Activated CD4-positive, alpha-beta memory T cell treated with anti-CD3 and anti-CD28 coated beads for 36 hours (primary cell): ENCODE results near the gene C1orf94. TPM values are rescaled to one million over a fixed set of nuclear protein-coding genes. Genes with fewer than 3 reads are reported as not detected.

Experiments used
- CTCF ChIA-PET: fragments of 350-600 bp; sonication (Branson Sonifier 250); formaldehyde crosslinking; loops from one replicate; lab custom pipeline; 2021; ENCODE audit warnings: antibody characterized with exemption, inconsistent platforms; lab: Charles Lee
- POLR2A ChIA-PET: fragments of 350-600 bp; sonication (Branson Sonifier 250); formaldehyde crosslinking; loops from one replicate; lab custom pipeline; 2021; ENCODE audit warnings: antibody characterized with exemption; lab: Charles Lee
- DNase-seq: peaks from one replicate; pipeline ENCODE4 v3.0.0-alpha.2; 2020
- H3K27ac Mint-ChIP-seq: one replicate; pipeline ENCODE4 v1.8.0; 2021; ENCODE audit warnings: mixed read lengths
- H3K27me3 Mint-ChIP-seq: one replicate; pipeline ENCODE4 v1.8.0; 2021; ENCODE audit warnings: mixed read lengths
- H3K36me3 Mint-ChIP-seq: one replicate; pipeline ENCODE4 v1.8.0; 2021; ENCODE audit warnings: mixed read lengths
- H3K4me1 Mint-ChIP-seq: one replicate; pipeline ENCODE4 v1.8.0; 2021; ENCODE audit warnings: low read depth, mixed read lengths
- H3K4me3 Mint-ChIP-seq: one replicate; pipeline ENCODE4 v1.8.0; 2021; ENCODE audit warnings: mild to moderate bottlenecking, mixed read lengths
- H3K9me3 Mint-ChIP-seq: one replicate; pipeline ENCODE4 v1.8.0; 2021; ENCODE audit warnings: mixed read lengths
- intact Hi-C: fragments of 100-400 bp; cut with micrococcal nuclease; formaldehyde crosslinking; loops from one replicate; pipeline ENCODE4 v1.15.1; 2023
- total RNA-seq, 2 experiments: library from RNA; stranded (reverse); gene quantifications; one replicate each; pipeline ENCODE4 v1.2.3, GENCODE V29; 2021

The C1orf94 gene, protein sequence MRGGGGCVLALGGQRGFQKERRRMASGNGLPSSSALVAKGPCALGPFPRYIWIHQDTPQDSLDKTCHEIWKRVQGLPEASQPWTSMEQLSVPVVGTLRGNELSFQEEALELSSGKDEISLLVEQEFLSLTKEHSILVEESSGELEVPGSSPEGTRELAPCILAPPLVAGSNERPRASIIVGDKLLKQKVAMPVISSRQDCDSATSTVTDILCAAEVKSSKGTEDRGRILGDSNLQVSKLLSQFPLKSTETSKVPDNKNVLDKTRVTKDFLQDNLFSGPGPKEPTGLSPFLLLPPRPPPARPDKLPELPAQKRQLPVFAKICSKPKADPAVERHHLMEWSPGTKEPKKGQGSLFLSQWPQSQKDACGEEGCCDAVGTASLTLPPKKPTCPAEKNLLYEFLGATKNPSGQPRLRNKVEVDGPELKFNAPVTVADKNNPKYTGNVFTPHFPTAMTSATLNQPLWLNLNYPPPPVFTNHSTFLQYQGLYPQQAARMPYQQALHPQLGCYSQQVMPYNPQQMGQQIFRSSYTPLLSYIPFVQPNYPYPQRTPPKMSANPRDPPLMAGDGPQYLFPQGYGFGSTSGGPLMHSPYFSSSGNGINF
- total RNA-seq: not detected

DNA sequence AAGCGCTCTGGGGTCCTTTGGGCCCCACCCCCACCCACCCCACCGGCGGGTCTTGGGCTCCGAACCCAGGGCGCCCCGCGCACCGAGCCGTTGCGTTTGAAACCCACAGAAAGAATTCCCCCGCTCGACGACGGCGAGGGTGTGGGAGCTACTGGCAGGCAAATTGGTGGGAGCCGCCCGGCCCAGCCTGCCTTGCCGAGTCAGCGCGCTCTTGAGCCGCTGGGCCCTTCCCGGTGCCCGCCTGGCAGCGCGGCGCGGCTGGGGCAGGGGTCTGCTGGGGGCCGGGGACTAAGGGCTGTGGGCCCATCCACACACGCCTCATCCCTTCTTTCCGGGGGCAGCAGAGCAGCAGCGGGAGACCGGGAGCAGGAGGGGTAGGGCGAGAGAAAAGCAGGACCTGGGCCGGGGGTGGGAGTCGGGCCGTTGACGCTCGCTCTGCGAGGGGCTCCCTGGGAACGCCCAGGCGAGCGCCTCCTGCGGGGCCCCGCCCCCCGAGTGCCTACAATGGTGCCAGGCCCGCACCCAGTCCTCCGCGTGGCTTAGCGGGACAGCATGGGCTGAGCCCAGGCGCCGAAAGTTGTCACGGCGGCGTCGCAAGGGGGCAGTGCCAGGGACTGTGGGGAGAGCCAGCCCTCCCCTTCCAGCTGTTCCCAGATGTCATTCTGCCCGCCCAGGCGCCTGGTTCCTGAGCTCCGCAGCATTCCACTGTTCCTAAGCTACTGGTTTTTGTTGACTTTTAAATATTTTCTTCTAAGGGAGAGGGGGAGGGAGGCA is at the start of gene C1orf94:
C1orf94 (plus strand) TSS at position 78 of the 774 bp plus-strand sequence. CDS start 883 bp downstream, outside the sequence.
- peaks cover 2% of the 10 kb centered on the region for H3K36me3 Mint-ChIP-seq
- no peaks in the 10 kb centered on the region for H3K9me3 Mint-ChIP-seq
- H3K4me1 Mint-ChIP-seq: no peaks in the 10 kb centered on the region
- no peak for DNase-seq
- H3K27ac Mint-ChIP-seq: no peak within 1 kb of the TSS
- H3K27me3 Mint-ChIP-seq: peaks cover 37% of the 10 kb centered on the region
- CTCF ChIA-PET: no interaction called here
- H3K4me3 Mint-ChIP-seq: no peak within 1 kb of the TSS
- intact Hi-C loops: no loop called here
- POLR2A ChIA-PET: no interaction called here

DNA sequence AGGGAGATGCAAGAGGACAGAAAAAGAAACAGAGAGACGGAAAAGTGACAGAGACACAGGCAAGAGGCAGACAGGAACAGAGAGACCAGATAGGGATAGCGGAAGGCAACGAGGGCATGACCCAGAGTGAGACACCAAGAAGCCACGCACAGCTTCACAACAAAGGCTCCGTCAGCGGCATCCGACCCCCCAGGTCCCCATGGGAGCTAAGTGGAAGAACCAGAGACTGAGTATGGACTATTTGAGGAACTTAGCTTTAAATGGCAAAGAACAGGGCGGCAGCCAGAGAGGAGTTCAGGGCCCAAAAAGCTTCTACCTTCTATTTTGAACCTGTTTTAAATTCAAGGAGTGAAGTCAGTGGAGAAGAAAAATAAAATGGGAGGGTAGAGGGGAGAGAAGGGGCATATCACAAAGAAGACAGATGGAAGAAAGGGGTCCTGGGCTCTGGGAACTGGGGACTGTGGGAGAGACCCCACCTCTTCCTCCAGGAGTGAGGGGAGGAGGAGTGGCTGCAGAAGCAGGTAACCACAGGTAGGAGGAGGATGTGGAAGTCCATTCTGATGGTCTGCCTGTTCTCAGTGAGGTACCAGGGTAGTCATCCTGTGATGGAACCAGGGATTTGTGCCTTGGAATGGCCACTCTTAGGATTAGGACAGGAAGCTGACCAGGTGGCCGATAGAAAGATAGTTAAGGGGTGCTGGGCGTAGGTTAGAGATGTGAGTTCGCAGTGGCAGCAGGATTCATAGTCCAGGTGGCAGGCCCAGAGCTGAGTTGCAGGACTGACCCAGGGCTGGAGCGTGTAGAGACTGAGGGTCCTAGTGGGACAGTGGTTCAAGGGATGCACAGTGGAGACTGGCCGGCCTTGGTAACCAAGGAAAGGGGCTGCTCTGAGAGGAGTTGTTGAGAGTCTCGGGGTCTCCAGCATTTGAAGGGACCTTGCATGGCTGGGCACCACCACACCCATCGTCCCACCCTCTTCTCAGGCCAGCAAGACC is 49.4 kb upstream of the C1orf94 start:
- Mint-ChIP-seq H3K36me3 (no peaks in the 10 kb centered on the region), H3K4me3 (no peak overlapping the region), H3K9me3 (no peaks in the 10 kb centered on the region), H3K27me3 (peaks cover 9% of the 10 kb centered on the region), H3K4me1 (no peaks in the 10 kb centered on the region), H3K27ac (no peak overlapping the region)
- ChIA-PET POLR2A (no interaction called here), CTCF (no interaction called here)
- intact Hi-C loops: no loop called here
- no peak for DNase-seq

DNA sequence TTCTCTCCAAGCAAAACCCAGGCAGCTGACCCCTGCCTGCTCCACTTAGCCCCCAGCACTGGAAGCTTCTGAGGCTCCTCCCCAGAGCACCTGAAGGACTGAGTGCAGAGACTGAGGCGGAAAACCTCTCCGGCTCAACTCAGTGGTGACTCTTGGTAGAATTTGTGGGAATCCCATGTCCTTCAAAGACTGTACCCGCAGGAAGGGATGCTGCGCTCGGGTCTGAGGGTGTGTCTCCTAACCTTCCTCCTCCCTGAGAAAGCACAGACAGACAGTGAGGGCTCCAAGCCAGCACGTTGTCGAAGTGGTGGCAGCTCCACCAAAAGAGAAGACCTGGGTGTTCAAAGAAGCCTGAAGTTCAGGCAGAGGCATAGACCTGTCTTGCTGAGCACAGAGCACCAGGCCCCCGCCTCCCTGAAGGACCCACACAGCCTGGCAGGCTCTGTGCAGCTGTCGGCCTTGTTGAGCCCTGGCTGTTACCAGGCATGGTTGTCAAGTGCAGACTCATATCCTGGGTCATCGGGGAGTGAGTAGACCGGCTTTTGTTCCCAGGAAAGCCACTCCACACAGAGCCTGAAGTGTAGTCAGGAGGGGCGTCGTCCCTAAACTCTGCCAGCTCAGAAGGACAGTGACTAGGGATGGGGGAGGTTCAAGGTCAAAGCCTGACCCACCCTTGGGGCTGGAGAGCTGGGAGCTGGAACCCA is 48.4 kb upstream of the C1orf94 start:
- POLR2A ChIA-PET: no interaction called here
- Mint-ChIP-seq H3K36me3 (no peaks in the 10 kb centered on the region), H3K9me3 (no peaks in the 10 kb centered on the region), H3K27me3 (peaks cover 9% of the 10 kb centered on the region), H3K27ac (no peak overlapping the region), H3K4me1 (no peaks in the 10 kb centered on the region), H3K4me3 (no peak overlapping the region)
- intact Hi-C loops: no loop called here
- no peak for DNase-seq
- CTCF ChIA-PET: no interaction called here

DNA sequence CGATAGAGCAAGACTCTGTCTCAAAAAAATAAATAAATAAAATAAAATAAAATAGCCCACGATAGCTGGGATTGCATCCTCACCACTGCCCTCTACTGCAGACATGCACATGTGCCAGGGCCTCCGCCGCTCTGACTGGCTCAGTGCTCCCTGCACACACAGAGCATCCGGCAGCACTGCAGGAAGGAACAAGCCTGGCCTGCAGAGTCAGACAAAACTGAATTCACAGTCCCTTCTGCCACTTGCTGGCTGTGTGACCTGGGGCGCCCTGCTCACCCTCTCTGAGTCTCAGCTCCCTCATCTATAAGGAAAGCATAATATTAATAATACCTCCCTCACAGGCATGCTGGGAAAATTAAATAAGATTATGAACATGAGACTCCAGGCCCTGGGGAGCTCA is 47.1 kb upstream of the C1orf94 start:
- no peaks in the 10 kb centered on the region for H3K4me1 Mint-ChIP-seq
- H3K9me3 Mint-ChIP-seq: no peaks in the 10 kb centered on the region
- CTCF ChIA-PET: no interaction called here
- DNase-seq: no peak
- intact Hi-C loops: no loop called here
- H3K36me3 Mint-ChIP-seq: no peaks in the 10 kb centered on the region
- POLR2A ChIA-PET: no interaction called here
- H3K27me3 Mint-ChIP-seq: peaks cover 9% of the 10 kb centered on the region
- no peak overlapping the region for H3K4me3 Mint-ChIP-seq
- no peak overlapping the region for H3K27ac Mint-ChIP-seq

DNA sequence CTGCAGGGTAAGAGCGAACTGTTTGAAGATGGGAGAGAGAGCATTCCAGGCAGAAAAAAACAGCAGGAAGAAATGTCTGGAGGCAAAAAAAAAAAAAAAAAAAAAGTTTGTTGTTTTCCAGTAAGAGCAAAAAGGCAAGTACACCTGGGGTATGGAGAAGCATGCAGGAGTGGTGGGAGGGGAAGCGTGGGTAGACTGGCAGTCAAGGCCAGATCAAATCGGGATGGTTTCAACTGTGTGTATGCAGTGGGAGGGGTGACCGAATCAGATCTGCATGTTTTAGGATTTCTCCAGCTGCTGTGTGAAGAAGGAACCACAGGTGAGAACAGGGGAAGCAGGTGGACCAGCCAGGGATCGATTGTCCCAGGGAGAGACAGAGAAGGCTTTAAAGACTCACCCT is 46.4 kb upstream of the C1orf94 start:
- no peaks in the 10 kb centered on the region for H3K9me3 Mint-ChIP-seq
- POLR2A ChIA-PET: no interaction called here

DNA sequence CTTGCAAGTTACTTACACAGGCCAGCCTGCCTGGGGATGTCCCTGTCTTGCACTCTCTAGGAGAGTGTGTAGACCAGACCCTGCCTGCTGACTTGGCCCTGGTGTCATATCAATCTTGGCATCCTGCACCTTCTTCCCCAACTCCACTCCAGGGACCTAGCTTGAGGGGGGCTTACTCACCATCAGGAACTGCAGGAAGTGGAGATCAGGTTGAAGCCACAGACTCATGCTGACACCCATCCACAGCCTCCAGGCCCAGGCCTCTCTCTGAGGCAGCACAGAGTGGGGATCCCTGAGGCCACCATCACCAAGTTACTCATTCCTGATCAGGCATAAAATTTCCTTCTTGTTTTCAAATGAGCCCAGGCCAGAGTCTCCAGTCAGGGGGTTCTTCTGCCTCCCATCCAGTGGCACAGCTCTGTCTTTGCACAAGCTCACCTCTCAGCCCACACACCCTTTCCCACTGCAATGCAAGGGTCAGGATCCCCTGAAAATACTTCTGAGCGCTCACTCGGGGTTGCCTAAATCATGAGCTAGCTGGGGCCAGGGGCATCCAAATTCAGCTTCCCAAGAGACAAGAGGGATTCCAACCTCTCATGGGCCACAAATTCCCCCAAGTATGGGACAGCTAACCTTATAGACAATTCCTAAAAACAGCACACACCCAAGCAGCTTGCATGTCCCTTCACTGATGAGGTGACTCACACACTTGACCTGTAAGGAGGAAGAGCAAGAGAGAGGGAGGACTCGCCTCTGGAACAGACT is 45.1 kb upstream of the C1orf94 start:
- Mint-ChIP-seq H3K27me3 (peaks cover 9% of the 10 kb centered on the region), H3K36me3 (no peaks in the 10 kb centered on the region), H3K4me1 (no peaks in the 10 kb centered on the region), H3K9me3 (no peaks in the 10 kb centered on the region), H3K27ac (no peak overlapping the region), H3K4me3 (no peak overlapping the region)
- POLR2A ChIA-PET: no interaction called here
- DNase-seq: no peak
- intact Hi-C loops: no loop called here
- CTCF ChIA-PET: no interaction called here

More for the DNA sequence above, 46.4 kb upstream of the C1orf94 start:
- no peaks in the 10 kb centered on the region for H3K36me3 Mint-ChIP-seq
- CTCF ChIA-PET: no interaction called here
- no peak overlapping the region for H3K27ac Mint-ChIP-seq
- H3K27me3 Mint-ChIP-seq: peaks cover 9% of the 10 kb centered on the region
- H3K4me1 Mint-ChIP-seq: no peaks in the 10 kb centered on the region
- intact Hi-C loops: no loop called here
- no peak overlapping the region for H3K4me3 Mint-ChIP-seq
- no peak for DNase-seq

DNA sequence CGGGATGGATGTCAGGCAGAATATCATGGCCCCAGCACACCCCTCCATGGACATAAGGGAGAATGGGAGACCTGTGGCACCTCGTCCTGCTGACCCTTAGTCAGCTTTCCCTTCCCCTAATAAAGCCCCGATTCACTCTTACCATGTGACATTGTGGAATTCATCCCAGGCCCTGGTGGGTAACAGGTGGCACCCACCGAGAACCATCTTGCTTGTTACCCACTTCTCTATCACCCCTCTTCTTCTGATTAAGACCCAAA is 44.6 kb upstream of the C1orf94 start:
- H3K4me3 Mint-ChIP-seq: no peak overlapping the region
- no peak overlapping the region for H3K27ac Mint-ChIP-seq
- no peak for DNase-seq
- POLR2A ChIA-PET: no interaction called here
- intact Hi-C loops: no loop called here
- H3K36me3 Mint-ChIP-seq: no peaks in the 10 kb centered on the region
- H3K4me1 Mint-ChIP-seq: no peaks in the 10 kb centered on the region
- peaks cover 5% of the 10 kb centered on the region for H3K27me3 Mint-ChIP-seq
- CTCF ChIA-PET: no interaction called here
- H3K9me3 Mint-ChIP-seq: no peaks in the 10 kb centered on the region

DNA sequence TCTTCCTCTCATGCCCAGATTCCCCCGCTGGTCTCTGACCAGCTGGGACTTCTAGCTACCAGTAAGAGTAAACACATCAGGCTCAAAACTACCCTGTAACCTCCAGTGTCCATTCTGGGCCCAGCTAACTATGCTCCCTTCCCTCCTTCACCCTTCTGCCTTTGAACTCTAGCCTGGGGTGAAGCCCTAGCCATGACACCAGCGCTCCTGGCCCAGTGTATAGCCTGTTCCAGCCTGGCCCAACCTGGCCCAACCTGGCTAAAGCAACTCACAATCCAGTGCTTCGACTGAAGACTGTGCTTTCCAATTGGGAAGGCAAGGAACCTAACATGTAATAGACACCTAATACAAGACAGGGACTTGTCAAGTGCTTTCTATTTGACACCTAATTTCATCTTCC is 39.3 kb upstream of the C1orf94 start:
- intact Hi-C loops: no loop called here
- Mint-ChIP-seq H3K36me3 (no peaks in the 10 kb centered on the region), H3K27ac (no peak overlapping the region), H3K4me1 (no peaks in the 10 kb centered on the region), H3K4me3 (no peak overlapping the region), H3K9me3 (no peaks in the 10 kb centered on the region), H3K27me3 (peaks cover 6% of the 10 kb centered on the region)
- ChIA-PET POLR2A (no interaction called here), CTCF (no interaction called here)
- no peak for DNase-seq

DNA sequence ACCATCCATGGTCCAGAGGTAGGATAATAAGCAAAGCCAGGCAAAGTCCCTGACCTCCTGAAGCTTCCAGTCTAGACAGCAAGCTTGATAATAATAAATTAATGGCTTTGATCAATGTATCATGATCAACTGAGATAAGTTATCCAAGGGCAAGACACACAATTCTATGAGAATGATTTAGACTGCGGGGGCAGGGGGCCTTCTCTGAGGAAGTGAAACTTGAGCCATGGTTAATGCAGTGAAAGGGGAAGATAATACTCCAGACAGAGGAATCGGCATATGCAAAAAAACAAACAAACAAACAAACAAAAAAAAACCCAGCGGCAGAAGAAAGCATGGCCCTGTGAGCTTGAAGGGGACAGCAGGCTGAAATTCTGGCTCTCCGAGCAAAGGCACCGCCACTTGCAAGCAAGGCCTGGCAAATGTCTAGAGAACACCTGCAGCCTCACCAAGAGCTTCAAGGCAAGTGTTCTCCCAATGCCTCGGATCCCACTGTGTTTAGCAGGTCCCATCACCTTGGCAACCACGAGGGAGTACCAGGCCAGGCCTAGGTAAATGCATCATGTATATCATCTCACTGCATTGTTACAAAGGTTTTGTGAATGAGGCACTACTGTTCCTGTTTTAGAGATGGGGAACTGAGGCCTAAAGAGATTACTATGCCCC is 36.6 kb upstream of the C1orf94 start:
- no peak for DNase-seq
- Mint-ChIP-seq H3K27me3 (peaks cover 6% of the 10 kb centered on the region), H3K9me3 (no peaks in the 10 kb centered on the region), H3K27ac (no peak overlapping the region), H3K4me1 (no peaks in the 10 kb centered on the region), H3K4me3 (no peak overlapping the region), H3K36me3 (no peaks in the 10 kb centered on the region)
- CTCF ChIA-PET: no interaction called here
- POLR2A ChIA-PET: no interaction called here
- intact Hi-C loops: no loop called here

DNA sequence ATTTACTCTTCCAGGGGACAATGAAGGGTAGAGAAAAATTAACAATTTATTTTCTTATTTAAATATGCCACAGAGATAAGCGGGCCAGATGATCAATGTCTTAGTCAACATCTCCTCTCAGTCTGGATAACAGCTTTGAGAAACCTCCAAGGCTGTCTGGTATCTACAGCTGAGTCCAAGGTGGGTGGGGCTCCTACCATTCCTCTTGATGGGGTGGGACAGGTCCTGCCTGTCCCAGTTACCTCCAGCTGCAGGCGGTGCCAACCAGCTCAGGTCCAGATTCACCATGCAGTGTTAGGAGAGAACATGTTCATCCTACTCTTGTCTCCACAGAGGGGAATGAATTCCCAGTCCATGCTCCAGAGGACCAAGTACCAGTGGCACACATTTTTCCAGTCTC is 32.7 kb upstream of the C1orf94 start:
- no peak for DNase-seq
- no peak overlapping the region for H3K27ac Mint-ChIP-seq
- H3K4me1 Mint-ChIP-seq: no peaks in the 10 kb centered on the region
- intact Hi-C loops: no loop called here
- POLR2A ChIA-PET: no interaction called here
- peaks cover 9% of the 10 kb centered on the region for H3K27me3 Mint-ChIP-seq
- no peaks in the 10 kb centered on the region for H3K36me3 Mint-ChIP-seq
- CTCF ChIA-PET: no interaction called here
- no peaks in the 10 kb centered on the region for H3K9me3 Mint-ChIP-seq
- no peak overlapping the region for H3K4me3 Mint-ChIP-seq

DNA sequence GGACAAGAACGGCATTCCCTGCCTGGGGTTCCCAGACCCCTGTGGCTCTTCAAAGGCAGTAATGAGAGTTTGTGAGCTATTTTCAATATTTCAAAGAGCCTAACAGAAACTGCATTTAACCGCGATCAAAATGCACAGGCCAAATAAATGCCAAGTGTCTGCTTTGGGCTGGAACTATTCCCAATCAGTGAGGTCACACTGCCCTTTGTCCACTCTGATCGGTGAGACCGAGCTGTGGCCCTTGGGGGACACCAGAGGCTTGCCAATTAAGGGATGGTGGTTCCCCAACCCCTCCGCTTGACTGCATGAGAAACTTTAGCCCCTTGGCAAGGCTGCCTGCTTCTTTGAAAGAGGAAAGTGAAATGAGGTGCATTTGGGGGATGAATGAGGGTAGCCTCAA is 31.9 kb upstream of the C1orf94 start:
- no peak for DNase-seq
- POLR2A ChIA-PET: no interaction called here
- Mint-ChIP-seq H3K27me3 (peaks cover 11% of the 10 kb centered on the region), H3K36me3 (no peaks in the 10 kb centered on the region), H3K9me3 (no peaks in the 10 kb centered on the region), H3K27ac (no peak overlapping the region), H3K4me1 (no peaks in the 10 kb centered on the region), H3K4me3 (no peak overlapping the region)
- intact Hi-C loops: no loop called here
- CTCF ChIA-PET: no interaction called here
